ENCODE results near the gene SOX21.

The SOX21 gene

DNA sequence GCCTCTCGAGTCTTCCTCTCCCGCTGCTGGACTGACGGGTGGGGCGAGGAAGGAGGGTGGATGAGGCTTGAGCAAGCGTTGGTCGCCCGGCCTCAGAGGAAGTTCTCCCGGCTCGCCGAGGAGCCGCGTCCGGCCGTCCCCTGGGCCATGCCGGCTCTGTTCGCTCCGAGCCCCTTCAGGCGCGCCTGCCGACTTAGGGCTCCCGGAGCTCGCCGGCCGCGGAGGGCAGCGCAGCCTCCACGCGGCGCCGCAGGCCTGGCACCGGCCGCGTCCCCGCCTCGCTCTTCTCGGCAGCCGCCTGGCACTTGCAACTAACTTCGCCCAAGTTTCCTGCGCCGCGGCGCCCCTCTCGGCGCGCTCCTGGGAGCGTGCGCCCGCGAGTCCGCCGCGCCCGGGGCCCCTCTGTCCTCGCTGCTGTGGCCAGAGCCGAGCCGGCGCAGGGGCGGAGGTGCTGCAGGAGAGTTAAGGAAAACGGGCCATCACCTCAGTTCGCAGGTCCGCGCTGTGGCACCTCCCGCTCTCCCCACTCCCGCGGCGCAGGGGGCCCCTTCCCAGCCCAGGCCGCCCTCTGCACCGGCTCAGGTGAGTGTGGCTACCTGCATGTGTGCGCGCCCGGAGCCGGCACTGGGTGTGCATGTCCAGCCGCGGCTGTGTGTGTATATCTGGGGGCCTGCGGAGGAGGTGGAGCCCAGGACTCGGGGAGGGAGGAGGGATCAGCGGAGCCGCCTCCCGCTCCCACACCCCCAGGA is 641 bp upstream of the SOX21 start:
- TF ChIP-seq, protein P1, sequence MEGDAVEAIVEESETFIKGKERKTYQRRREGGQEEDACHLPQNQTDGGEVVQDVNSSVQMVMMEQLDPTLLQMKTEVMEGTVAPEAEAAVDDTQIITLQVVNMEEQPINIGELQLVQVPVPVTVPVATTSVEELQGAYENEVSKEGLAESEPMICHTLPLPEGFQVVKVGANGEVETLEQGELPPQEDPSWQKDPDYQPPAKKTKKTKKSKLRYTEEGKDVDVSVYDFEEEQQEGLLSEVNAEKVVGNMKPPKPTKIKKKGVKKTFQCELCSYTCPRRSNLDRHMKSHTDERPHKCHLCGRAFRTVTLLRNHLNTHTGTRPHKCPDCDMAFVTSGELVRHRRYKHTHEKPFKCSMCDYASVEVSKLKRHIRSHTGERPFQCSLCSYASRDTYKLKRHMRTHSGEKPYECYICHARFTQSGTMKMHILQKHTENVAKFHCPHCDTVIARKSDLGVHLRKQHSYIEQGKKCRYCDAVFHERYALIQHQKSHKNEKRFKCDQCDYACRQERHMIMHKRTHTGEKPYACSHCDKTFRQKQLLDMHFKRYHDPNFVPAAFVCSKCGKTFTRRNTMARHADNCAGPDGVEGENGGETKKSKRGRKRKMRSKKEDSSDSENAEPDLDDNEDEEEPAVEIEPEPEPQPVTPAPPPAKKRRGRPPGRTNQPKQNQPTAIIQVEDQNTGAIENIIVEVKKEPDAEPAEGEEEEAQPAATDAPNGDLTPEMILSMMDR (conservative IDR thresholded peaks at IDR 0.05) = no peak

DNA sequence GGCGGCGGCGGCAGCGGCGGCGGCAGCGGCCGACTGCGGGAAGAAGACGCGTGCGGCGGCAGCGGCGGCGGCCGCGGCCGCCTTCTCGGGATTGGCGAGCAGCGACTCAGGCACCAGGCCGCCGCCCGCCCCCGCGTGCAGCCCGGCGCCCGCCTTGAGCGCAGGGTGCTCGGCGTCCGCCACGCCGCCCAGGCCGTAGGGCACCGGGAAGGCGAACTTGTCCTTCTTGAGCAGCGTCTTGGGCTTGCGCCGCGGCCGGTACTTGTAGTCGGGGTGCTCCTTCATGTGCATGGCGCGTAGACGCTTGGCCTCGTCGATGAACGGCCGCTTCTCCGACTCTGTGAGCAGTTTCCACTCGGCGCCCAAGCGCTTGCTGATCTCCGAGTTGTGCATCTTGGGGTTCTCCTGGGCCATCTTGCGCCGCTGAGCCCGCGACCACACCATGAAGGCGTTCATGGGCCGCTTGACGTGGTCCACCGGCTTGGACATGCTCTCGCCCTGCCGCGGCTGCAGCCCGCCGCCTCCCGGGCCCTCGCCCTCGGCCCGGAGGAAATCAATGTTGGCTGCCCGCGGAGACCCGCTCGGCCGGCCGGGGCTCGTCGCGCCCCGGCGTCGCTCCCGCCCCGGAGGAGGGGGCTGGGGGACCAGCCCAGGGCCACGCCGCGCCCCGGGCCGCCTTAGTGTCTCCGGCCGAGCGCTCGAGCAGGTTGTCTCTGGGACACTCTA is 621 bp downstream of the SOX21 start:
- no peak overlapping the region for H3K27ac ChIP-seq
- TF ChIP-seq, protein P1 (conservative IDR thresholded peaks at IDR 0.05) = no peak; the same call in 1 of the 2 replicates

More for the DNA sequence above, 641 bp upstream of the SOX21 start:
- H3K27ac ChIP-seq = no peak overlapping the region

DNA sequence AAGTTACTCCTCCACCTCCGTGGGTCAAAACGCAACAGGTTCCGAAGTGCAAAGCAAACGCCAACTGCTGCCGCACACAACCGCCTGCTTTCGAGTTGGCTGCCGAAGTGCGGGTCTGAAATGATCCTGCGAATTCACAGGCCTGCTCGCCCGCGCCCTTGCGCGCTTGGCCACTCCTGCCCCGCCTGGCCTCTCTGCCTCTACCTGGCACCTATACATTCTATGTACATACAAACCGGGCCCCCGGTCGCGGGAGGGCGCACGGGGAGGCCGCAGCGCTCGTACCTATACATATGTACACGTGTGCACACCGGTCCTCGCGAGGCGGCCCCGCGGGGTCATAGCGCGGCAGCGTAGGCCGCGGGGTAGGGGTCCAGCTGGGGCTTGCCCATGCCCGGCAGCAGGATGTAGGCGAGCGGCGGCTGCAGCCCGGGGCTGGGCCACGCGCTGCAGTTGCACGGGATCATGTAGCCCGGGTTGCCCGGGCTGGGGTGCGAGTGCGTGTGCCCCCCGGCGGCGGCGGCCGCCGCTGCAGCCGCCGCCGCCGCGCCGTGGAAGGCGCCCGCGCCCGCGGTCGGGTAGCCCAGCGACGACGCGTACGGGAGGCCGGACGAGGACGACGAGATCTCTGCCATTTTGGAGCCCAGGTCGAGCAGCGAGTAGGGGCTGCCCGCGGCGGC is 1.3 kb downstream of the SOX21 start:
- TF ChIP-seq, protein P1 (conservative IDR thresholded peaks at IDR 0.05) = peak; percentile 70
- no peak overlapping the region for H3K27ac ChIP-seq

DNA sequence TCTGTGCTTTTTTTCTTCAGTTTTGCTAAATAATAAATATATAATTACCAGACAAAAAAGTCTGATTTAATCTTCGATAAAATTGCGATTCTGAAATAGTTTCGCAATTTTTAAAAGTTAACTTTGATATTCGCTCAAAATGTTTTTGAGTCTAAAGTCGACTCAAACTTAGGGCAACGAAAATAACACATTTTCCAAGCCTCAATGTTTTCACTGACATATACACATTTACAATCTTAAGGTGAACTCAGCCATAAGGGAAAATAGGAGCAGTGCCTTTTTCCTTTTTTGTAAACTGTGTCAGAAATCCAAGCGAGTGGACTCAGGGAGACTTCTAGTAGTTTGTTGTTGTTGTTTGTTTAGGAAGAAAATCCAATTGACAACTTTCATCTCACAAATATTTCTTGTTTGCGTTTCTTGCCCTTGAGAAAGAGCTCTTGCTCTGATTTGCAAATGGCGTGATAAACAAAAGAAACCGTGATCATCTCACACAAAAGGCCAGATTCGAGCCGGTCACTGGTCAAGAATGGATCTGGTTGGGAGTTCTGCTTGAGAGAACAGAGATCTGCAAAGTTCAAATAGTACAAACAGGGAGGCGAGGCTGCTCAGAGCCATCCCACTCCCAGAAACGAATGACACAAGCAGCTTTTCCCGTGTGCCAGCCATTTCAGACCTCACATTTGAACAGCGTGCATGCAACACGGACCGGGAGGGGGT is 2.1 kb downstream of the SOX21 start:
- TF ChIP-seq, protein P1 (conservative IDR thresholded peaks at IDR 0.05) = no peak
- H3K27ac ChIP-seq = no peak overlapping the region

DNA sequence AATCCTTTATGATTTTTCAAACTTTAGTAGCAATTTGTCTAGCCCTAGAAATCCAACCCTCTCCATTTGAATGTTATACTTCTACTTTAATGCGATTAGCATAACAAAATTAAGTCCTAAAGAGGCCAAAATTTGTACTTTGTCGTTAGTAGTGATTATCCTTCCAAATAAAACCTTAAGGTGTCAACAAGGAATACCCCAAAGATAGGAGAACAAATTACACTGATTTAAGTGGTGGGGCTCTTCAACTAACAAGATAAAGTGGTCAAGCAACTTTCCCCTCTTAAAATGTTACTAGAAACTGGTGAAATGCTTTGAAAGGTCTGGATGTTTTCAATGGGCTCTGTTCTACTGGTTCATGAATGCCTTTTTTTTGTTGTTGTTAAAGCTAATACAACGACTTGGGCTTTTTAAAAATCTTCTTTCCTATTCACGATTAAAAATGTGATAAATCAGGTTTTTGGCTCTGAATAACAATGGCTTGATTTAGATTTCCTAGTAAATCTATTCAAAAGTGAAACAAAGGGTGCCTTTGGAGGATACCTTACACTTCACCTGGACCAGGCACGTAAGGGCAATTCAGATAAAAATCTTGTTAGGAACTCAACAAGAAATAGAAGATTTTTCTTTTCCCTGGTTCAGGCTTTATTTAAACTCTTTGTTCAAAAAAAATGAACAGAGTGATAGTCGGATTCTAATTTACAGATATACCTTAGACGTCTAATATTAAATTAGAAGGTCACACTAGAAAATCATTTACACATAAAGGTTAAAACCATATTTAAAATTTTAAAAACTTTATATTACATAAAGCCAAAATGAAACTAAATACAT is 3.1 kb downstream of the SOX21 start:
- TF ChIP-seq, protein P1 (conservative IDR thresholded peaks at IDR 0.05) = no peak
- H3K27ac ChIP-seq = no peak overlapping the region

DNA sequence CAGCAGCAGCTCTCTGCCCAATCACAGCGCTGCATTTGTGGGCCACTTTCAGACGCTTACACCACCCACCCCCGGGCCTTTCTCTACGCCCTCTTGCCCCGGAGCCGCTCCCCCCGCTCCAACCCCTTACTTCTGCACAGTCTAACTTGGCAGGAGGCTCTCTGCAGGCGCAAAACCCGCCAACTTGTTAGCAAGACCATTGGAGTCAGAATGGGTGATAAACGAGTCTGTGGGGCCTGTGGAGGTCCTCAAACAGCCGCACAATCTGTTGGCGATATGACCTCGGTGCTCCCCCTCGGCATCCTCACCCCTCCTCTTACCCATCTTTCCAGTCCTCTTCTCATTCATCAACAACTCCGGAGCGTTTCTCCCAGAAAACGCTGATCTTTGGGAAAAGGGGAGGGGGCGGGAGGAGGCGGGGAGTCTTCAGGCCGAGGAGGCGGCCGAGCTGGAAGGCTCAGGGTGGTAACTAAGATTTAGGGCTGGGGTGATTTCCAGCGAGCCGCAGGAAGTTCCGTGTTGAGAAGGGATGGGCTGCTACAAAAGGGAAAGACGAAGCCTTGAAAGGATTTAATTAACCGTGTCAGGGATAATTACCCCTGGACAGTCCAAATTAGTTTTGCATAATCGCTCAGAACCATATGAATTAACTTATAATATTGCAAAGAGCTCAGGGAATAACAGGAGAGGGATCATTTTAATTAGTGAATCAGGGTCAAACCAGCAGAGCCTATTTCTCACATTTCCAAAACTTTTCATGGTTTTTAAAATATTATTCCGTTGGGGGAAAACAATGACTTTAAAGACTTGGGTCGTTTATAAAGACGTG is 4.1 kb downstream of the SOX21 start:
- no peak overlapping the region for H3K27ac ChIP-seq
- TF ChIP-seq, protein P1 (conservative IDR thresholded peaks at IDR 0.05) = no peak
